Measurements from ENCODE around the gene NR1D2.

GRCh38 chr3:23993556-23994243 is 48.6 kb downstream of the NR1D2 start:
- TF ChIP-seq EZH2 (IDR thresholded peaks at IDR 0.05; ENCODE audit: borderline replicate concordance, low read length) (no peak), CTCF (conservative IDR thresholded peaks at IDR 0.05 in 1 of 2, IDR thresholded peaks at IDR 0.05 in 1 of 2; ENCODE audit: extremely low read depth in 1 of 2, insufficient read depth in 1 of 2, low read depth in 1 of 2, low read length in 2 of 2) (no peak)

Measured in mammary epithelial cell (primary cell).